ENCODE data around the gene FAM184B.

The FAM184B gene

GRCh38 chr4:17657090-17657489 lies 124.3 kb downstream of the FAM184B start:
- TF ChIP-seq CTCF (conservative IDR thresholded peaks at IDR 0.05; ENCODE audit: low read length), result no peak
- no peak for DNase-seq (ENCODE audit: low read depth)
- no peak overlapping the region for H3K4me3 ChIP-seq (ENCODE audit: low read length)

DNA sequence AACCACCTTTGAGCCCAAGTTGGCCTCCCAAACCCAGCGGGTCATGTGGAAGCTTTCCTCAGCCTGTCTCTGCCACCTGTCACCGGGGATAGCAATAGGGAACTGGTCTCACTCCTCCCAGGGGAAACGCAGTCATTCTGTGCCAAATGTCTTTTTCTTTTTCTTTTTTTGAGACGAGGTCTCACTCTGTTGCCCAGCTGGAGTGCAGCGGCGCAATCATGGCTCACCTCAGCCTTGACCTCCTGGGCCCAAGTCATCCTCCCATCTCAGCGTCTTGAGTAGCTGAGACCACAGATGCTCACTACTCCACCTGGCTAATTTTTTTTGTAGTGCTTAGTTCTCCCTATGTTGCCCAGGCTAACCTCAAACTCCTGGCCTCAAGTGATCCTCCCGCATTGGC lies 126.7 kb downstream of the FAM184B start:
- no peak for TF ChIP-seq CTCF (conservative IDR thresholded peaks at IDR 0.05; ENCODE audit: low read length)
- H3K4me3 ChIP-seq (ENCODE audit: low read length), result no peak overlapping the region
- DNase-seq (ENCODE audit: low read depth), result no peak

DNA sequence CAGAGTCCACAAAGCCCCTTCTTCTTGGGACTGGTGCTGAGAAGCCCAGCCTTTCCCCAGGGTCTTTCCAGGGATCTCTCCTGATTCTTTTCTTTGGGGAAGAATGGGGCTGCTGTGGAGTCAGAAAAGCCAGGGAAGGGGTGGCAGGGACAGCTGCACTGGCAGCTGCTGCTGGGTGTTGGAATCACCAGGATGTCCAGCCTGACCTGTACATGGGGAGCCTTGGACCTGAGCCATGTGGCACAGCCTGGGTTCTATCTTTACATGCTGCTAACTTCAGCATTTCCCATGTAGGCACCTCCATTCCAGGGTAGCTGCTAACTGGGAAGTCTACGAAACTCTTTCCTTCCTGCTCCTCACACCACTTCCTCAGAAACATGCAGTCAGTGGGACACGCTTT lies 131.0 kb downstream of the FAM184B start:
- DNase-seq (ENCODE audit: low read depth), result no peak
- no peak for TF ChIP-seq CTCF (conservative IDR thresholded peaks at IDR 0.05; ENCODE audit: low read length)
- H3K4me3 ChIP-seq (ENCODE audit: low read length), result no peak overlapping the region

- no peak overlapping the region for H3K4me3 ChIP-seq (ENCODE audit: low read length)
- no peak for TF ChIP-seq CTCF (conservative IDR thresholded peaks at IDR 0.05; ENCODE audit: low read length)
- no peak for DNase-seq (ENCODE audit: low read depth)
These were observed 133.5 kb downstream of the FAM184B start for GRCh38 chr4:17647927-17648326.

GRCh38 chr4:17647176-17647806 lies 134.1 kb downstream of the FAM184B start:
- no peak overlapping the region for H3K4me3 ChIP-seq (ENCODE audit: low read length)
- TF ChIP-seq CTCF (conservative IDR thresholded peaks at IDR 0.05; ENCODE audit: low read length), result no peak
- DNase-seq (ENCODE audit: low read depth), result no peak

DNA sequence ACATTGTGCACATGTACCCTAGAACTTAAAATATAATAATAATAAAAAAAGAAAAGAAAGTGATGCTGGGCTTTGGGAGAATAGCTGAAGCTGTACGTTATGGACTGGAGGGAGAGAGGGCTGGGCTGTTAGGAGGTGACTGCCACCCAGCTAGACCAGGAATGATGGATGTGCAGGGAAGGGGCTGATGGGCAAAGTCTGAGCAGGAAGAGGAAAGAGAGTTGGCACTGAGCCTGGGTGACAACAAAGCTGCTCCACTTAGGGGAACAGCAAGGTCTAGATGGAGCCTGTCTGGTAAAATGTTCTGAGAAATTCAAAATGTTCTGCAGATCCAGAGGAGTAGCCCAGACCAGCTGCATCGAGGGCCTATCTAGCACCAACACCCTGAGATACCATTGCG lies 134.7 kb downstream of the FAM184B start:
- no peak for DNase-seq (ENCODE audit: low read depth)
- no peak for TF ChIP-seq CTCF (conservative IDR thresholded peaks at IDR 0.05; ENCODE audit: low read length)
- H3K4me3 ChIP-seq (ENCODE audit: low read length), result no peak overlapping the region

DNA sequence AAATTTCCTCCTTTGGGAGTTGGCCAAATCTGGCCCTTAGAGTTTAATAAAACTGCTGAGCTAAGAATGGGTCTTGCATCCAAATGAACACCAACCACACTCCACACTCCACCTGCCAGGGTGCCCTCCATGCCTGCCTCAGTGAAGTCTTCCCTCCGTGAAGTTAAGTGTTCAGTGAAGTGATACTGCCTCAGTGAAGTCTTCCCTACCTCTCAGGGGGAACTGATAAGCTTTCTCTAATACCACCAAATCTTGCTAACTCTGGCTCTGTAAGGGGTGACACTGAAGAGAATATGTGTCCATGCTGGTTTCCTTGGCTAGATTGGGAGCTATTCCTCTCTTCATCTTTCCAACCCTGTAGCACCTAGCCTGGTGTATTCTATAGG lies 139.0 kb downstream of the FAM184B start:
- H3K4me3 ChIP-seq (ENCODE audit: low read length), result no peak overlapping the region
- no peak for TF ChIP-seq CTCF (conservative IDR thresholded peaks at IDR 0.05; ENCODE audit: low read length)
- DNase-seq (ENCODE audit: low read depth), result no peak

Data from AG10803 (cell line).